Measurements from ENCODE around the gene EMP2. TPM values are rescaled to one million over a fixed set of nuclear protein-coding genes. Genes with fewer than 3 reads are reported as not detected.

The EMP2 gene
- total RNA-seq, 1 donor from 2014 or later: 70.7 TPM

- Histone ChIP-seq H3K36me3 (no peaks in the 10 kb centered on the region), H3K4me1 (peaks cover 38% of the 10 kb centered on the region), H3K9me3 (no peaks in the 10 kb centered on the region), H3K4me3 (peak overlapping the region in 1 of 2 donors; percentile 3), H3K27ac (peak overlapping the region; percentile 49), H3K27me3 (no peaks in the 10 kb centered on the region)
- TF ChIP-seq POLR2A (IDR thresholded peaks at IDR 0.05) (no peak), CTCF (IDR thresholded peaks at IDR 0.05) (no peak), POLR2AphosphoS5 (IDR thresholded peaks at IDR 0.05; ENCODE audit: insufficient read depth in 1 of 2, low read depth in 1 of 2) (no peak)
- intact Hi-C loops (cut with DNase I): no loop called here
- no peak for DNase-seq (ENCODE audit: extremely low spot score in 2 of 2)
Measured at GRCh38 chr16:10618710-10619209, 38.4 kb upstream of the EMP2 start.

- Histone ChIP-seq H3K36me3 (no peaks in the 10 kb centered on the region), H3K27ac (no peak overlapping the region), H3K27me3 (no peaks in the 10 kb centered on the region), H3K4me3 (no peak overlapping the region), H3K4me1 (peaks cover 38% of the 10 kb centered on the region), H3K9me3 (no peaks in the 10 kb centered on the region)
- intact Hi-C loops (cut with DNase I): no loop called here
- no peak for DNase-seq (ENCODE audit: extremely low spot score in 2 of 2)
- TF ChIP-seq CTCF (IDR thresholded peaks at IDR 0.05): no peak
- no peak for TF ChIP-seq POLR2AphosphoS5 (IDR thresholded peaks at IDR 0.05; ENCODE audit: insufficient read depth in 1 of 2, low read depth in 1 of 2)
- no peak for TF ChIP-seq POLR2A (IDR thresholded peaks at IDR 0.05)
Measured at GRCh38 chr16:10617662-10618420, 37.4 kb upstream of the EMP2 start.

- Histone ChIP-seq H3K9me3 (no peaks in the 10 kb centered on the region), H3K4me1 (peaks cover 38% of the 10 kb centered on the region), H3K36me3 (no peaks in the 10 kb centered on the region), H3K27me3 (no peaks in the 10 kb centered on the region), H3K4me3 (no peak overlapping the region), H3K27ac (peak overlapping the region; percentile 70)
- TF ChIP-seq POLR2A (IDR thresholded peaks at IDR 0.05): no peak
- TF ChIP-seq POLR2AphosphoS5 (IDR thresholded peaks at IDR 0.05; ENCODE audit: insufficient read depth in 1 of 2, low read depth in 1 of 2): peak; percentile 22 to 47
- no peak for DNase-seq (ENCODE audit: extremely low spot score in 2 of 2)
- intact Hi-C loops (cut with DNase I): no loop called here
Measured at GRCh38 chr16:10616756-10617640, 36.6 kb upstream of the EMP2 start.

- DNase-seq (ENCODE audit: extremely low spot score in 2 of 2): no peak
- Histone ChIP-seq H3K4me1 (peaks cover 38% of the 10 kb centered on the region), H3K4me3 (no peak overlapping the region), H3K27me3 (no peaks in the 10 kb centered on the region), H3K9me3 (no peaks in the 10 kb centered on the region), H3K36me3 (no peaks in the 10 kb centered on the region), H3K27ac (peak overlapping the region; percentile 70)
- TF ChIP-seq POLR2AphosphoS5 (IDR thresholded peaks at IDR 0.05; ENCODE audit: insufficient read depth in 1 of 2, low read depth in 1 of 2) (no peak), CTCF (IDR thresholded peaks at IDR 0.05) (no peak), POLR2A (IDR thresholded peaks at IDR 0.05) (no peak)
- intact Hi-C loops (cut with DNase I): no loop called here
Measured at GRCh38 chr16:10616419-10616755, 36.0 kb upstream of the EMP2 start.

GRCh38 chr16:10614685-10615084, 34.3 kb upstream of the EMP2 start:
- no peak for DNase-seq (ENCODE audit: extremely low spot score in 2 of 2)
- H3K27me3 ChIP-seq: no peaks in the 10 kb centered on the region
- no peak for TF ChIP-seq POLR2A (IDR thresholded peaks at IDR 0.05)
- TF ChIP-seq CTCF (IDR thresholded peaks at IDR 0.05): no peak
- TF ChIP-seq POLR2AphosphoS5 (IDR thresholded peaks at IDR 0.05; ENCODE audit: insufficient read depth in 1 of 2, low read depth in 1 of 2): no peak
- H3K4me1 ChIP-seq: peaks cover 35% of the 10 kb centered on the region
- intact Hi-C loops (cut with DNase I): no loop called here
- no peaks in the 10 kb centered on the region for H3K36me3 ChIP-seq
- H3K4me3 ChIP-seq: no peak overlapping the region
- H3K9me3 ChIP-seq: no peaks in the 10 kb centered on the region
- H3K27ac ChIP-seq: no peak overlapping the region

Measured in vagina (tissue), 2 donors.